ENCODE results near the gene RNF149.

- TF ChIP-seq CTCF (conservative IDR thresholded peaks at IDR 0.05; ENCODE audit: low read depth in 2 of 2) (no peak), POLR2AphosphoS5 (IDR thresholded peaks at IDR 0.05; ENCODE audit: low read depth) (no peak), REST (IDR thresholded peaks at IDR 0.05; ENCODE audit: unreplicated experiment) (no peak), EZH2 (IDR thresholded peaks at IDR 0.05; ENCODE audit: low read depth, unreplicated experiment) (no peak), EZH2phosphoT487 (IDR thresholded peaks at IDR 0.05; ENCODE audit: unreplicated experiment) (no peak)
Measured at GRCh38 chr2:101300164-101300563, 8.3 kb downstream of the RNF149 start.
